ENCODE data around the gene TIMM22.
A peak's percentile ranks its signal among the peaks of the same experiment; 100 is the strongest.
"Not testable (repeated sequence)": the region's sequence is repeated elsewhere in the genome, so short reads cannot be mapped to it uniquely, and the experiment has no call there.

Gene TIMM22

GRCh38 chr17:973053-973452 lies 23.9 kb upstream of the TIMM22 start:
- no peak for DNase-seq

GRCh38 chr17:974778-975177 lies 22.2 kb upstream of the TIMM22 start:
- DNase-seq = not testable (repeated sequence)

GRCh38 chr17:975371-975915 lies 21.5 kb upstream of the TIMM22 start:
- no peak for DNase-seq

- DNase-seq = no peak
Measured at GRCh38 chr17:976312-976711, 20.6 kb upstream of the TIMM22 start.

- no peak for DNase-seq
Measured at GRCh38 chr17:977166-977565, 19.8 kb upstream of the TIMM22 start.

GRCh38 chr17:978103-979093 lies 18.5 kb upstream of the TIMM22 start:
- DNase-seq = peak; percentile 11

GRCh38 chr17:979212-979538 lies 17.8 kb upstream of the TIMM22 start:
- peak; percentile 73 for DNase-seq

GRCh38 chr17:979539-980405 lies 17.2 kb upstream of the TIMM22 start, which contains the start of gene NXN:
Gene NXN (minus strand): TSS chr17:979776.
- peak; percentile 78 for DNase-seq

GRCh38 chr17:980406-981291 lies 16.3 kb upstream of the TIMM22 start:
- peak; percentile 92 for DNase-seq

GRCh38 chr17:981292-981658 lies 15.7 kb upstream of the TIMM22 start:
- no peak for DNase-seq

- DNase-seq = no peak
Measured at GRCh38 chr17:983921-984320, 13.0 kb upstream of the TIMM22 start.

GRCh38 chr17:986322-986929 lies 10.5 kb upstream of the TIMM22 start:
- no peak for DNase-seq

GRCh38 chr17:987931-988330 lies 9.0 kb upstream of the TIMM22 start:
- no peak for DNase-seq

- DNase-seq = no peak
Measured at GRCh38 chr17:988561-988960, 8.4 kb upstream of the TIMM22 start.

- no peak for DNase-seq
Measured at GRCh38 chr17:992933-993332, 4.0 kb upstream of the TIMM22 start.

GRCh38 chr17:995324-995723 lies 1.6 kb upstream of the TIMM22 start:
- not testable (repeated sequence) for DNase-seq

- no peak for DNase-seq
Measured at GRCh38 chr17:998111-998510, 1.2 kb downstream of the TIMM22 start.

- DNase-seq = peak; percentile 24
Measured at GRCh38 chr17:1000597-1001461, 3.9 kb downstream of the TIMM22 start.

- DNase-seq = peak; percentile 24
Measured at GRCh38 chr17:1001640-1002411, 4.9 kb downstream of the TIMM22 start.

- DNase-seq = peak; percentile 25
Measured at GRCh38 chr17:1002412-1002753, 5.5 kb downstream of the TIMM22 start.

Data from DMS53 (cell line).